Activated CD8-positive, alpha-beta T cell treated with anti-CD3 and anti-CD28 coated beads for 36 hours (primary cell): ENCODE measurements around the gene CEP120. TPM values are rescaled to one million over a fixed set of nuclear protein-coding genes. Genes with fewer than 3 reads are reported as not detected.
A peak's percentile ranks its signal among the peaks of the same experiment; 100 is the strongest.
"Not testable (repeated sequence)": the region's sequence is repeated elsewhere in the genome, so short reads cannot be mapped to it uniquely, and the experiment has no call there.

ENCODE experiments used
- ATAC-seq: fragments of 200-7000 bp; cut with Tn5 transposase; one replicate; pipeline ENCODE4 v1.10.0; 2021; ENCODE audit warnings: mild to moderate bottlenecking, moderate library complexity
- CTCF ChIA-PET: fragments of 350-600 bp; sonication (Branson Sonifier 250); formaldehyde crosslinking; loops from one replicate; lab custom pipeline; 2021; ENCODE audit warnings: antibody characterized with exemption; lab: Charles Lee
- POLR2A ChIA-PET: fragments of 350-600 bp; sonication (Branson Sonifier 250); formaldehyde crosslinking; loops from one replicate; lab custom pipeline; 2021; ENCODE audit warnings: antibody characterized with exemption; lab: Charles Lee
- DNase-seq: peaks from one replicate; pipeline ENCODE4 v3.0.0-alpha.2; 2020
- H3K27ac Mint-ChIP-seq: one replicate; pipeline ENCODE4 v1.8.0; 2021; ENCODE audit warnings: mild to moderate bottlenecking, mixed read lengths
- H3K27me3 Mint-ChIP-seq: one replicate; pipeline ENCODE4 v1.8.0; 2021; ENCODE audit warnings: mixed read lengths
- H3K36me3 Mint-ChIP-seq: one replicate; pipeline ENCODE4 v1.8.0; 2021; ENCODE audit warnings: low read depth, mixed read lengths
- H3K4me1 Mint-ChIP-seq: one replicate; pipeline ENCODE4 v1.8.0; 2021; ENCODE audit warnings: low read depth, mixed read lengths
- H3K4me3 Mint-ChIP-seq: one replicate; pipeline ENCODE4 v1.8.0; 2021; ENCODE audit warnings: mild to moderate bottlenecking, moderate library complexity, mixed read lengths
- H3K9me3 Mint-ChIP-seq: one replicate; pipeline ENCODE4 v1.8.0; 2021; ENCODE audit warnings: mixed read lengths
- CTCF ChIP-seq: fragments of 200-600 bp; IDR thresholded peaks from one replicate; pipeline ENCODE4 v1.8.0; 2022; ENCODE audit warnings: antibody characterized with exemption, mild to moderate bottlenecking
- intact Hi-C: fragments of 100-400 bp; cut with micrococcal nuclease; formaldehyde crosslinking; loops from one replicate; pipeline ENCODE4 v1.10.0; 2022
- total RNA-seq, 2 experiments: library from RNA; stranded (reverse); gene quantifications; one replicate each; pipeline ENCODE4 v1.2.3, GENCODE V29; 2021

CEP120 gene
- total RNA-seq, 2 experiments from 2014 or later, result 22.6 to 28.3 TPM

- H3K4me1 Mint-ChIP-seq, result peaks cover 16% of the 10 kb centered on the region
- H3K9me3 Mint-ChIP-seq, result no peaks in the 10 kb centered on the region
- H3K27ac Mint-ChIP-seq, result no peak overlapping the region
- no peak for TF ChIP-seq CTCF
- POLR2A ChIA-PET, result interaction anchor here (0.9 to 1.0 kb wide), 2 partner anchors 10 to 78 kb away, joined by 3 to 7 read pairs; partner anchors contain the start of genes CEP120 and CSNK1G3
- H3K36me3 Mint-ChIP-seq, result no peaks in the 10 kb centered on the region
- no peak for ATAC-seq
- intact Hi-C loops, result no loop called here
- no peak overlapping the region for H3K4me3 Mint-ChIP-seq
- CTCF ChIA-PET, result interaction anchor here (2.8 kb wide), 1 partner anchor 10 kb away, joined by 19 read pairs; the partner anchor contains the start of gene CEP120
- peaks cover 2% of the 10 kb centered on the region for H3K27me3 Mint-ChIP-seq
- no peak for DNase-seq
These were observed 10.4 kb upstream of the CEP120 start for GRCh38 chr5:123433596-123433995.

GRCh38 chr5:123430441-123430840 is 7.2 kb upstream of the CEP120 start:
- intact Hi-C loops, H3K9me3 Mint-ChIP-seq, ATAC-seq, H3K4me3 Mint-ChIP-seq, DNase-seq, H3K36me3 Mint-ChIP-seq, H3K4me1 Mint-ChIP-seq, CTCF ChIA-PET, POLR2A ChIA-PET, H3K27me3 Mint-ChIP-seq: not testable (repeated sequence)
- peak overlapping the region; percentile 66 for H3K27ac Mint-ChIP-seq

GRCh38 chr5:123429993-123430392 is 6.8 kb upstream of the CEP120 start:
- POLR2A ChIA-PET, result no interaction called here
- peak; percentile 88 for ATAC-seq
- CTCF ChIA-PET, result interaction anchor here (1.3 kb wide), 1 partner anchor 8 kb away, joined by 3 read pairs; no protein-coding TSS in a partner anchor
- no peak overlapping the region for H3K4me3 Mint-ChIP-seq
- intact Hi-C loops, result no loop called here
- peaks cover 2% of the 10 kb centered on the region for H3K27me3 Mint-ChIP-seq
- peaks cover 12% of the 10 kb centered on the region for H3K4me1 Mint-ChIP-seq
- H3K9me3 Mint-ChIP-seq, result no peaks in the 10 kb centered on the region
- no peak for TF ChIP-seq CTCF
- no peaks in the 10 kb centered on the region for H3K36me3 Mint-ChIP-seq
- peak; percentile 34 for DNase-seq
- peak overlapping the region; percentile 66 for H3K27ac Mint-ChIP-seq

- no peak for DNase-seq
- Mint-ChIP-seq H3K4me3 (no peak overlapping the region), H3K9me3 (no peaks in the 10 kb centered on the region), H3K4me1 (peaks cover 15% of the 10 kb centered on the region), H3K27ac (peak overlapping the region; percentile 25), H3K27me3 (peaks cover 2% of the 10 kb centered on the region), H3K36me3 (no peaks in the 10 kb centered on the region)
- TF ChIP-seq CTCF, result no peak
- CTCF ChIA-PET, result interaction anchor here (1.3 to 1.4 kb wide), 2 partner anchors 9 to 181 kb away, joined by 3 read pairs; no protein-coding TSS in a partner anchor
- intact Hi-C loops, result no loop called here
- POLR2A ChIA-PET, result no interaction called here
- ATAC-seq, result peak; percentile 11
These were observed 6.2 kb upstream of the CEP120 start for GRCh38 chr5:123429221-123429954.

GRCh38 chr5:123428521-123429220 is 5.5 kb upstream of the CEP120 start:
- POLR2A ChIA-PET, result interaction anchor here (1.2 kb wide), 1 partner anchor 10 kb away, joined by 5 read pairs; no protein-coding TSS in a partner anchor
- intact Hi-C loops, result no loop called here
- H3K27ac Mint-ChIP-seq, result peak overlapping the region; percentile 25

More at GRCh38 chr5:123428521-123429220, 5.5 kb upstream of the CEP120 start:
- peaks cover 21% of the 10 kb centered on the region for H3K4me1 Mint-ChIP-seq
- CTCF ChIA-PET, result interaction anchor here (1.3 to 1.4 kb wide), 2 partner anchors 9 to 182 kb away, joined by 3 read pairs; no protein-coding TSS in a partner anchor
- no peaks in the 10 kb centered on the region for H3K36me3 Mint-ChIP-seq
- H3K4me3 Mint-ChIP-seq, result no peak overlapping the region
- no peaks in the 10 kb centered on the region for H3K9me3 Mint-ChIP-seq
- ATAC-seq (no peak), DNase-seq (no peak)
- H3K27me3 Mint-ChIP-seq, result peaks cover 2% of the 10 kb centered on the region
- no peak for TF ChIP-seq CTCF
